ENCODE measurements around the gene RFPL3. TPM values are rescaled to one million over a fixed set of nuclear protein-coding genes. Genes with fewer than 3 reads are reported as not detected.
A peak's percentile ranks its signal among the peaks of the same experiment; 100 is the strongest.

The RFPL3 gene
- total and polyA plus RNA-seq, 2 experiments from 2014 or later, result not detected

DNA sequence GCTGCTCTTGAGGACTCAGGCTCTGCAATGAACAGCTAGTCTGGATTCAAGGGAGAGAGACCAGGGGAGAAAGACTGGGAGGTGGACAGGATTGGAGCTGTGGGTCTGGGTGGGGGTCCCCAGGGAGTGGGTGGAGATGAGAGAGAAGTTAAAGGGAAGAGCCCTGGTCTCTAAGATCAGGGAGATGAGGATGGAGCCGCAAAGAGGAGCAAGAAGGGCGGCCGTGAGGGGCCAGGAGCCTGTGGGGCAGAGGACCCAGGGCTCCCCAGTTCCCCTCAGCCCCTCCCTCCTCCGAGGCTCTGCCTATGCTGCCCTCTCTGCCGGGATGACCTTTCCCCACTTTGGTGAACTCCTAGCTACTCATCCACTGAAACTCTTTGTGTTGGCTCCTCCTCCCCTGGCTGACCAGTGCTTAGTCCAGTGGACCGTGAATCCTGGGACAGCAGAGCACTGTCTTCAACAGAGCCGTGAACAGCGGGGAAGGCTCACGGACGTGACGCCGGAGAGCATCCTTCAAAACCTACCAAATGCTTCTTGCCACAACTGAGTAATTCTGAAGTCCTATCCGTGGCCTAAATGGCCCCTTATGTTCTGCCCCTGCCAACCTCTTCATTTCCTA lies 16.4 kb upstream of the RFPL3 start:
- Mint-ChIP-seq H3K27ac (no peak overlapping the region), H3K27me3 (ENCODE audit: insufficient read depth, low read depth, poor library complexity) (peaks cover 4% of the 10 kb centered on the region), H3K36me3 (ENCODE audit: low read depth) (peaks cover 1% of the 10 kb centered on the region; the same call in 1 of the 3 replicates), H3K4me1 (peaks cover 14% of the 10 kb centered on the region), H3K9me3 (peaks cover 2% of the 10 kb centered on the region; the same call in 1 of the 3 replicates), H3K4me3 (no peak overlapping the region)
- DNase-seq (ENCODE audit: low spot score) (no peak), ATAC-seq (no peak)
- no peaks in the 10 kb centered on the region for H3K9me2 ChIP-seq (ENCODE audit: insufficient read depth)
- peaks cover 11% of the 10 kb centered on the region; the same call in 1 of the 2 replicates for H3K4me1 ChIP-seq (ENCODE audit: insufficient read depth)
- no peaks in the 10 kb centered on the region for H3K79me2 ChIP-seq (replicated peaks; ENCODE audit: insufficient read depth)
- no peaks in the 10 kb centered on the region for H3F3A ChIP-seq (replicated peaks; ENCODE audit: low read depth)
- TF ChIP-seq STAT1 (IDR thresholded peaks at IDR 0.05; ENCODE audit: unreplicated experiment) (no peak), JUNB (IDR thresholded peaks at IDR 0.05; ENCODE audit: unreplicated experiment) (no peak), POLR2AphosphoS5 (IDR thresholded peaks at IDR 0.05; ENCODE audit: low read depth) (no peak), EZH2 (IDR thresholded peaks at IDR 0.05; ENCODE audit: low read depth, unreplicated experiment) (no peak), ZNF114 (CRISPR knock-in tag; IDR thresholded peaks at IDR 0.05) (no peak), EZH2phosphoT487 (IDR thresholded peaks at IDR 0.05; ENCODE audit: unreplicated experiment) (no peak), ZNF331 (CRISPR knock-in tag; IDR thresholded peaks at IDR 0.05; ENCODE audit: low read depth) (no peak)
- TF ChIP-seq, protein P1, sequence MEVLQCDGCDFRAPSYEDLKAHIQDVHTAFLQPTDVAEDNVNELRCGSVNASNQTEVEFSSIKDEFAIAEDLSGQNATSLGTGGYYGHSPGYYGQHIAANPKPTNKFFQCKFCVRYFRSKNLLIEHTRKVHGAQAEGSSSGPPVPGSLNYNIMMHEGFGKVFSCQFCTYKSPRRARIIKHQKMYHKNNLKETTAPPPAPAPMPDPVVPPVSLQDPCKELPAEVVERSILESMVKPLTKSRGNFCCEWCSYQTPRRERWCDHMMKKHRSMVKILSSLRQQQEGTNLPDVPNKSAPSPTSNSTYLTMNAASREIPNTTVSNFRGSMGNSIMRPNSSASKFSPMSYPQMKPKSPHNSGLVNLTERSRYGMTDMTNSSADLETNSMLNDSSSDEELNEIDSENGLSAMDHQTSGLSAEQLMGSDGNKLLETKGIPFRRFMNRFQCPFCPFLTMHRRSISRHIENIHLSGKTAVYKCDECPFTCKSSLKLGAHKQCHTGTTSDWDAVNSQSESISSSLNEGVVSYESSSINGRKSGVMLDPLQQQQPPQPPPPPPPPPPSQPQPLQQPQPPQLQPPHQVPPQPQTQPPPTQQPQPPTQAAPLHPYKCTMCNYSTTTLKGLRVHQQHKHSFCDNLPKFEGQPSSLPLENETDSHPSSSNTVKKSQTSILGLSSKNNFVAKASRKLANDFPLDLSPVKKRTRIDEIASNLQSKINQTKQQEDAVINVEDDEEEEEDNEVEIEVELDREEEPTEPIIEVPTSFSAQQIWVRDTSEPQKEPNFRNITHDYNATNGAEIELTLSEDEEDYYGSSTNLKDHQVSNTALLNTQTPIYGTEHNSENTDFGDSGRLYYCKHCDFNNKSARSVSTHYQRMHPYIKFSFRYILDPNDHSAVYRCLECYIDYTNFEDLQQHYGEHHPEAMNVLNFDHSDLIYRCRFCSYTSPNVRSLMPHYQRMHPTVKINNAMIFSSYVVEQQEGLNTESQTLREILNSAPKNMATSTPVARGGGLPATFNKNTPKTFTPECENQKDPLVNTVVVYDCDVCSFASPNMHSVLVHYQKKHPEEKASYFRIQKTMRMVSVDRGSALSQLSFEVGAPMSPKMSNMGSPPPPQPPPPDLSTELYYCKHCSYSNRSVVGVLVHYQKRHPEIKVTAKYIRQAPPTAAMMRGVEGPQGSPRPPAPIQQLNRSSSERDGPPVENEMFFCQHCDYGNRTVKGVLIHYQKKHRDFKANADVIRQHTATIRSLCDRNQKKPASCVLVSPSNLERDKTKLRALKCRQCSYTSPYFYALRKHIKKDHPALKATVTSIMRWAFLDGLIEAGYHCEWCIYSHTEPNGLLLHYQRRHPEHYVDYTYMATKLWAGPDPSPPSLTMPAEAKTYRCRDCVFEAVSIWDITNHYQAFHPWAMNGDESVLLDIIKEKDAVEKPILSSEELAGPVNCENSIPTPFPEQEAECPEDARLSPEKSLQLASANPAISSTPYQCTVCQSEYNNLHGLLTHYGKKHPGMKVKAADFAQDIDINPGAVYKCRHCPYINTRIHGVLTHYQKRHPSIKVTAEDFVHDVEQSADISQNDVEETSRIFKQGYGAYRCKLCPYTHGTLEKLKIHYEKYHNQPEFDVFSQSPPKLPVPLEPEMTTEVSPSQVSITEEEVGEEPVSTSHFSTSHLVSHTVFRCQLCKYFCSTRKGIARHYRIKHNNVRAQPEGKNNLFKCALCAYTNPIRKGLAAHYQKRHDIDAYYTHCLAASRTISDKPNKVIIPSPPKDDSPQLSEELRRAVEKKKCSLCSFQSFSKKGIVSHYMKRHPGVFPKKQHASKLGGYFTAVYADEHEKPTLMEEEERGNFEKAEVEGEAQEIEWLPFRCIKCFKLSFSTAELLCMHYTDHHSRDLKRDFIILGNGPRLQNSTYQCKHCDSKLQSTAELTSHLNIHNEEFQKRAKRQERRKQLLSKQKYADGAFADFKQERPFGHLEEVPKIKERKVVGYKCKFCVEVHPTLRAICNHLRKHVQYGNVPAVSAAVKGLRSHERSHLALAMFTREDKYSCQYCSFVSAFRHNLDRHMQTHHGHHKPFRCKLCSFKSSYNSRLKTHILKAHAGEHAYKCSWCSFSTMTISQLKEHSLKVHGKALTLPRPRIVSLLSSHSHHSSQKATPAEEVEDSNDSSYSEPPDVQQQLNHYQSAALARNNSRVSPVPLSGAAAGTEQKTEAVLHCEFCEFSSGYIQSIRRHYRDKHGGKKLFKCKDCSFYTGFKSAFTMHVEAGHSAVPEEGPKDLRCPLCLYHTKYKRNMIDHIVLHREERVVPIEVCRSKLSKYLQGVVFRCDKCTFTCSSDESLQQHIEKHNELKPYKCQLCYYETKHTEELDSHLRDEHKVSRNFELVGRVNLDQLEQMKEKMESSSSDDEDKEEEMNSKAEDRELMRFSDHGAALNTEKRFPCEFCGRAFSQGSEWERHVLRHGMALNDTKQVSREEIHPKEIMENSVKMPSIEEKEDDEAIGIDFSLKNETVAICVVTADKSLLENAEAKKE (CRISPR knock-in tag; IDR thresholded peaks at IDR 0.05), result no peak
- TF ChIP-seq, protein P2, sequence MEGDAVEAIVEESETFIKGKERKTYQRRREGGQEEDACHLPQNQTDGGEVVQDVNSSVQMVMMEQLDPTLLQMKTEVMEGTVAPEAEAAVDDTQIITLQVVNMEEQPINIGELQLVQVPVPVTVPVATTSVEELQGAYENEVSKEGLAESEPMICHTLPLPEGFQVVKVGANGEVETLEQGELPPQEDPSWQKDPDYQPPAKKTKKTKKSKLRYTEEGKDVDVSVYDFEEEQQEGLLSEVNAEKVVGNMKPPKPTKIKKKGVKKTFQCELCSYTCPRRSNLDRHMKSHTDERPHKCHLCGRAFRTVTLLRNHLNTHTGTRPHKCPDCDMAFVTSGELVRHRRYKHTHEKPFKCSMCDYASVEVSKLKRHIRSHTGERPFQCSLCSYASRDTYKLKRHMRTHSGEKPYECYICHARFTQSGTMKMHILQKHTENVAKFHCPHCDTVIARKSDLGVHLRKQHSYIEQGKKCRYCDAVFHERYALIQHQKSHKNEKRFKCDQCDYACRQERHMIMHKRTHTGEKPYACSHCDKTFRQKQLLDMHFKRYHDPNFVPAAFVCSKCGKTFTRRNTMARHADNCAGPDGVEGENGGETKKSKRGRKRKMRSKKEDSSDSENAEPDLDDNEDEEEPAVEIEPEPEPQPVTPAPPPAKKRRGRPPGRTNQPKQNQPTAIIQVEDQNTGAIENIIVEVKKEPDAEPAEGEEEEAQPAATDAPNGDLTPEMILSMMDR (conservative IDR thresholded peaks at IDR 0.05; ENCODE audit: low read depth in 2 of 2), result no peak
- TF ChIP-seq, protein P3, sequence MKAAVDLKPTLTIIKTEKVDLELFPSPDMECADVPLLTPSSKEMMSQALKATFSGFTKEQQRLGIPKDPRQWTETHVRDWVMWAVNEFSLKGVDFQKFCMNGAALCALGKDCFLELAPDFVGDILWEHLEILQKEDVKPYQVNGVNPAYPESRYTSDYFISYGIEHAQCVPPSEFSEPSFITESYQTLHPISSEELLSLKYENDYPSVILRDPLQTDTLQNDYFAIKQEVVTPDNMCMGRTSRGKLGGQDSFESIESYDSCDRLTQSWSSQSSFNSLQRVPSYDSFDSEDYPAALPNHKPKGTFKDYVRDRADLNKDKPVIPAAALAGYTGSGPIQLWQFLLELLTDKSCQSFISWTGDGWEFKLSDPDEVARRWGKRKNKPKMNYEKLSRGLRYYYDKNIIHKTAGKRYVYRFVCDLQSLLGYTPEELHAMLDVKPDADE (IDR thresholded peaks at IDR 0.05), result no peak
- TF ChIP-seq, protein P4, sequence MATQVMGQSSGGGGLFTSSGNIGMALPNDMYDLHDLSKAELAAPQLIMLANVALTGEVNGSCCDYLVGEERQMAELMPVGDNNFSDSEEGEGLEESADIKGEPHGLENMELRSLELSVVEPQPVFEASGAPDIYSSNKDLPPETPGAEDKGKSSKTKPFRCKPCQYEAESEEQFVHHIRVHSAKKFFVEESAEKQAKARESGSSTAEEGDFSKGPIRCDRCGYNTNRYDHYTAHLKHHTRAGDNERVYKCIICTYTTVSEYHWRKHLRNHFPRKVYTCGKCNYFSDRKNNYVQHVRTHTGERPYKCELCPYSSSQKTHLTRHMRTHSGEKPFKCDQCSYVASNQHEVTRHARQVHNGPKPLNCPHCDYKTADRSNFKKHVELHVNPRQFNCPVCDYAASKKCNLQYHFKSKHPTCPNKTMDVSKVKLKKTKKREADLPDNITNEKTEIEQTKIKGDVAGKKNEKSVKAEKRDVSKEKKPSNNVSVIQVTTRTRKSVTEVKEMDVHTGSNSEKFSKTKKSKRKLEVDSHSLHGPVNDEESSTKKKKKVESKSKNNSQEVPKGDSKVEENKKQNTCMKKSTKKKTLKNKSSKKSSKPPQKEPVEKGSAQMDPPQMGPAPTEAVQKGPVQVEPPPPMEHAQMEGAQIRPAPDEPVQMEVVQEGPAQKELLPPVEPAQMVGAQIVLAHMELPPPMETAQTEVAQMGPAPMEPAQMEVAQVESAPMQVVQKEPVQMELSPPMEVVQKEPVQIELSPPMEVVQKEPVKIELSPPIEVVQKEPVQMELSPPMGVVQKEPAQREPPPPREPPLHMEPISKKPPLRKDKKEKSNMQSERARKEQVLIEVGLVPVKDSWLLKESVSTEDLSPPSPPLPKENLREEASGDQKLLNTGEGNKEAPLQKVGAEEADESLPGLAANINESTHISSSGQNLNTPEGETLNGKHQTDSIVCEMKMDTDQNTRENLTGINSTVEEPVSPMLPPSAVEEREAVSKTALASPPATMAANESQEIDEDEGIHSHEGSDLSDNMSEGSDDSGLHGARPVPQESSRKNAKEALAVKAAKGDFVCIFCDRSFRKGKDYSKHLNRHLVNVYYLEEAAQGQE (IDR thresholded peaks at IDR 0.05; ENCODE audit: unreplicated experiment), result no peak
- no peaks in the 10 kb centered on the region for H4K20me1 ChIP-seq (replicated peaks; ENCODE audit: insufficient read depth)
- H3K27ac ChIP-seq (ENCODE audit: low read depth), result no peak overlapping the region
- H3K27me3 ChIP-seq (ENCODE audit: insufficient read depth), result no peaks in the 10 kb centered on the region
- no peak overlapping the region for H3K4me3 ChIP-seq
- H3K4me2 ChIP-seq, result no peak overlapping the region
- H3K36me3 ChIP-seq (ENCODE audit: insufficient read depth), result no peaks in the 10 kb centered on the region
- peak overlapping the region; percentile 59; the same call in 1 of the 2 replicates for H2AFZ ChIP-seq

Measured in GM23338 (cell line).